ENCODE results near the gene GPBAR1.

Gene GPBAR1

GRCh38 chr2:218244204-218244603 is 16.6 kb upstream of the GPBAR1 start:
- DNase-seq (ENCODE audit: low read depth): no peak

GRCh38 chr2:218244665-218245064 is 16.1 kb upstream of the GPBAR1 start:
- no peak for DNase-seq (ENCODE audit: low read depth)

GRCh38 chr2:218245214-218245613 is 15.6 kb upstream of the GPBAR1 start:
- DNase-seq (ENCODE audit: low read depth): no peak

- DNase-seq (ENCODE audit: low read depth): no peak
Observed at GRCh38 chr2:218249691-218250090, 11.1 kb upstream of the GPBAR1 start.

GRCh38 chr2:218252509-218253231 is 8.1 kb upstream of the GPBAR1 start:
- DNase-seq (ENCODE audit: low read depth): peak; percentile 29

GRCh38 chr2:218253232-218253625 is 7.6 kb upstream of the GPBAR1 start:
- no peak for DNase-seq (ENCODE audit: low read depth)

- DNase-seq (ENCODE audit: low read depth): peak; percentile 67
Observed at GRCh38 chr2:218255446-218255845, 5.4 kb upstream of the GPBAR1 start.

- no peak for DNase-seq (ENCODE audit: low read depth)
Observed at GRCh38 chr2:218256612-218257350, 4.0 kb upstream of the GPBAR1 start.

- no peak for DNase-seq (ENCODE audit: low read depth)
Observed at GRCh38 chr2:218257390-218257981, 3.3 kb upstream of the GPBAR1 start.

GRCh38 chr2:218259099-218259961 is 1.5 kb upstream of the GPBAR1 start:
- DNase-seq (ENCODE audit: low read depth): peak; percentile 87

- DNase-seq (ENCODE audit: low read depth): no peak
Observed at GRCh38 chr2:218260166-218260565, 649 bp upstream of the GPBAR1 start.

- no peak for DNase-seq (ENCODE audit: low read depth)
Observed at GRCh38 chr2:218261423-218262236, 815 bp downstream of the GPBAR1 start.

GRCh38 chr2:218262237-218262600 is 1.4 kb downstream of the GPBAR1 start:
- no peak for DNase-seq (ENCODE audit: low read depth)

GRCh38 chr2:218262631-218263586 is 2.1 kb downstream of the GPBAR1 start:
- no peak for DNase-seq (ENCODE audit: low read depth)

- DNase-seq (ENCODE audit: low read depth): no peak
Observed at GRCh38 chr2:218263817-218264641, 3.2 kb downstream of the GPBAR1 start.

GRCh38 chr2:218264773-218265561 is 4.2 kb downstream of the GPBAR1 start:
- DNase-seq (ENCODE audit: low read depth): no peak

GRCh38 chr2:218265626-218266025 is 4.8 kb downstream of the GPBAR1 start:
- no peak for DNase-seq (ENCODE audit: low read depth)

GRCh38 chr2:218266316-218266979 is 5.6 kb downstream of the GPBAR1 start:
- no peak for DNase-seq (ENCODE audit: low read depth)
